Measurements from ENCODE around the gene KCNE2. TPM values are rescaled to one million over a fixed set of nuclear protein-coding genes. Genes with fewer than 3 reads are reported as not detected.
A peak's percentile ranks its signal among the peaks of the same experiment; 100 is the strongest.
"Not testable (repeated sequence)": the region's sequence is repeated elsewhere in the genome, so short reads cannot be mapped to it uniquely, and the experiment has no call there.

The KCNE2 gene
- total and polyA plus RNA-seq, 2 donors (not counting 1 experiment from before 2014, with no cell fraction given) = not detected

GRCh38 chr21:34375619-34375972 lies 11.8 kb downstream of the KCNE2 start:
- H3K36me3 ChIP-seq (replicated peaks in 1 of 2; ENCODE audit: control extremely low read depth in 1 of 2, control insufficient read depth in 1 of 2, extremely low read depth in 1 of 2, insufficient read depth in 2 of 2, low read length in 1 of 2); CTCF ChIA-PET; H3K27me3 Mint-ChIP-seq; H3K4me1 ChIP-seq (ENCODE audit: control insufficient read depth in 2 of 2, insufficient read depth in 2 of 2, low read length in 2 of 2); H3K4me3 Mint-ChIP-seq; H3K9me3 Mint-ChIP-seq (ENCODE audit: insufficient read depth); H3K27ac Mint-ChIP-seq; H4K20me1 ChIP-seq (ENCODE audit: control insufficient read depth, insufficient read depth, low read length, poor library complexity, severe bottlenecking); H3K4me2 ChIP-seq (replicated peaks; ENCODE audit: low read depth, low read length, poor library complexity, severe bottlenecking); H3K4me3 ChIP-seq (ENCODE audit: control extremely low read depth in 1 of 5, extremely low read depth in 1 of 5, insufficient read depth in 1 of 5, low read depth in 2 of 5, low read length in 4 of 5); intact Hi-C loops (cut with micrococcal nuclease); H3K9ac ChIP-seq (ENCODE audit: low read length); H3K4me1 Mint-ChIP-seq; POLR2A ChIA-PET; H3K9me3 ChIP-seq (ENCODE audit: control extremely low read depth in 1 of 3, control insufficient read depth in 2 of 3, insufficient read depth in 1 of 3, low read length in 2 of 3); H3K27me3 ChIP-seq (replicated peaks in 1 of 4; ENCODE audit: control extremely low read depth in 1 of 4, control insufficient read depth in 3 of 4, insufficient read depth in 4 of 4, low read length in 3 of 4); H3K27ac ChIP-seq (ENCODE audit: low read length in 2 of 2); H2AFZ ChIP-seq (ENCODE audit: insufficient read depth, low read depth, low read length, poor library complexity, severe bottlenecking); DNase-seq; H3K79me2 ChIP-seq (ENCODE audit: control insufficient read depth, insufficient read depth, low read length): not testable (repeated sequence)
- WGBS (ENCODE audit: insufficient coverage) = no CpG with 5 or more reads among the region's 33 CpGs
- ATAC-seq (ENCODE audit: low read depth) = peak; percentile 77

GRCh38 chr21:34383138-34383537 lies 19.3 kb downstream of the KCNE2 start:
- H3K4me3 Mint-ChIP-seq; H3K27ac Mint-ChIP-seq; H3K79me2 ChIP-seq (ENCODE audit: control insufficient read depth, insufficient read depth, low read length); H3K9me3 ChIP-seq (ENCODE audit: control extremely low read depth in 1 of 3, control insufficient read depth in 2 of 3, insufficient read depth in 1 of 3, low read length in 2 of 3); POLR2A ChIA-PET; H3K27me3 Mint-ChIP-seq; DNase-seq; H3K4me3 ChIP-seq (ENCODE audit: control extremely low read depth in 1 of 5, extremely low read depth in 1 of 5, insufficient read depth in 1 of 5, low read depth in 2 of 5, low read length in 4 of 5); H3K9ac ChIP-seq (ENCODE audit: low read length); intact Hi-C loops (cut with micrococcal nuclease); H4K20me1 ChIP-seq (ENCODE audit: control insufficient read depth, insufficient read depth, low read length, poor library complexity, severe bottlenecking); H3K27ac ChIP-seq (ENCODE audit: low read length in 2 of 2); ATAC-seq (ENCODE audit: low read depth); H3K36me3 ChIP-seq (replicated peaks in 1 of 2; ENCODE audit: control extremely low read depth in 1 of 2, control insufficient read depth in 1 of 2, extremely low read depth in 1 of 2, insufficient read depth in 2 of 2, low read length in 1 of 2); H2AFZ ChIP-seq (ENCODE audit: insufficient read depth, low read depth, low read length, poor library complexity, severe bottlenecking); H3K9me3 Mint-ChIP-seq (ENCODE audit: insufficient read depth); H3K4me1 ChIP-seq (ENCODE audit: control insufficient read depth in 2 of 2, insufficient read depth in 2 of 2, low read length in 2 of 2); CTCF ChIA-PET; H3K4me1 Mint-ChIP-seq; H3K4me2 ChIP-seq (replicated peaks; ENCODE audit: low read depth, low read length, poor library complexity, severe bottlenecking); H3K27me3 ChIP-seq (replicated peaks in 1 of 4; ENCODE audit: control extremely low read depth in 1 of 4, control insufficient read depth in 3 of 4, insufficient read depth in 4 of 4, low read length in 3 of 4): not testable (repeated sequence)
- no CpG with 5 or more reads among the region's 2 CpGs for WGBS (ENCODE audit: insufficient coverage)

- H3K27ac ChIP-seq (ENCODE audit: low read length in 2 of 2); H4K20me1 ChIP-seq (ENCODE audit: control insufficient read depth, insufficient read depth, low read length, poor library complexity, severe bottlenecking); H3K4me3 Mint-ChIP-seq; H3K4me1 Mint-ChIP-seq; H2AFZ ChIP-seq (ENCODE audit: insufficient read depth, low read depth, low read length, poor library complexity, severe bottlenecking); DNase-seq; H3K4me3 ChIP-seq (ENCODE audit: control extremely low read depth in 1 of 5, extremely low read depth in 1 of 5, insufficient read depth in 1 of 5, low read depth in 2 of 5, low read length in 4 of 5); H3K4me1 ChIP-seq (ENCODE audit: control insufficient read depth in 2 of 2, insufficient read depth in 2 of 2, low read length in 2 of 2); H3K4me2 ChIP-seq (replicated peaks; ENCODE audit: low read depth, low read length, poor library complexity, severe bottlenecking); intact Hi-C loops (cut with micrococcal nuclease); H3K9me3 Mint-ChIP-seq (ENCODE audit: insufficient read depth); H3K79me2 ChIP-seq (ENCODE audit: control insufficient read depth, insufficient read depth, low read length); H3K27ac Mint-ChIP-seq; H3K27me3 ChIP-seq (replicated peaks in 1 of 4; ENCODE audit: control extremely low read depth in 1 of 4, control insufficient read depth in 3 of 4, insufficient read depth in 4 of 4, low read length in 3 of 4); H3K27me3 Mint-ChIP-seq; POLR2A ChIA-PET; H3K9ac ChIP-seq (ENCODE audit: low read length); H3K9me3 ChIP-seq (ENCODE audit: control extremely low read depth in 1 of 3, control insufficient read depth in 2 of 3, insufficient read depth in 1 of 3, low read length in 2 of 3); CTCF ChIA-PET; ATAC-seq (ENCODE audit: low read depth); H3K36me3 ChIP-seq (replicated peaks in 1 of 2; ENCODE audit: control extremely low read depth in 1 of 2, control insufficient read depth in 1 of 2, extremely low read depth in 1 of 2, insufficient read depth in 2 of 2, low read length in 1 of 2): not testable (repeated sequence)
- WGBS (ENCODE audit: insufficient coverage) = no CpG with 5 or more reads among the region's 14 CpGs
These were observed 20.1 kb downstream of the KCNE2 start for GRCh38 chr21:34383724-34384415.

- CTCF ChIA-PET; H3K4me2 ChIP-seq (replicated peaks; ENCODE audit: low read depth, low read length, poor library complexity, severe bottlenecking); H3K27ac Mint-ChIP-seq; ATAC-seq (ENCODE audit: low read depth); H3K27me3 ChIP-seq (replicated peaks in 1 of 4; ENCODE audit: control extremely low read depth in 1 of 4, control insufficient read depth in 3 of 4, insufficient read depth in 4 of 4, low read length in 3 of 4); H3K36me3 ChIP-seq (replicated peaks in 1 of 2; ENCODE audit: control extremely low read depth in 1 of 2, control insufficient read depth in 1 of 2, extremely low read depth in 1 of 2, insufficient read depth in 2 of 2, low read length in 1 of 2); H3K4me3 ChIP-seq (ENCODE audit: control extremely low read depth in 1 of 5, extremely low read depth in 1 of 5, insufficient read depth in 1 of 5, low read depth in 2 of 5, low read length in 4 of 5); H2AFZ ChIP-seq (ENCODE audit: insufficient read depth, low read depth, low read length, poor library complexity, severe bottlenecking); H3K9me3 ChIP-seq (ENCODE audit: control extremely low read depth in 1 of 3, control insufficient read depth in 2 of 3, insufficient read depth in 1 of 3, low read length in 2 of 3); H3K79me2 ChIP-seq (ENCODE audit: control insufficient read depth, insufficient read depth, low read length); H3K27ac ChIP-seq (ENCODE audit: low read length in 2 of 2); POLR2A ChIA-PET; DNase-seq; H3K9ac ChIP-seq (ENCODE audit: low read length); H3K9me3 Mint-ChIP-seq (ENCODE audit: insufficient read depth); H4K20me1 ChIP-seq (ENCODE audit: control insufficient read depth, insufficient read depth, low read length, poor library complexity, severe bottlenecking); H3K4me3 Mint-ChIP-seq; H3K4me1 ChIP-seq (ENCODE audit: control insufficient read depth in 2 of 2, insufficient read depth in 2 of 2, low read length in 2 of 2); H3K27me3 Mint-ChIP-seq; intact Hi-C loops (cut with micrococcal nuclease); H3K4me1 Mint-ChIP-seq: not testable (repeated sequence)
- WGBS (ENCODE audit: insufficient coverage) = no CpG with 5 or more reads among the region's 5 CpGs
These were observed 36.7 kb downstream of the KCNE2 start for GRCh38 chr21:34400522-34400921.

All from B cell (primary cell).